ES-I3 (cell line): ENCODE measurements around the gene DDX6.
"Not testable (repeated sequence)": the region's sequence is repeated elsewhere in the genome, so short reads cannot be mapped to it uniquely, and the experiment has no call there.

Experiments used
- H3K36me3 ChIP-seq: 2 replicates; pipeline ENCODE4 v1.6.1; 2013; ENCODE audit warnings: mild to moderate bottlenecking, low read length, control low read depth, moderate library complexity; ENCODE audit not compliant: insufficient read depth
- H3K4me1 ChIP-seq: 2 replicates; pipeline ENCODE4 v1.6.1; 2013; ENCODE audit warnings: mild to moderate bottlenecking, control low read depth, low read length; ENCODE audit not compliant: insufficient read depth
- H3K9ac ChIP-seq: 2 replicates; pipeline ENCODE4 v1.6.1; 2013; ENCODE audit warnings: low read depth, mild to moderate bottlenecking, low read length, moderate library complexity
- H3K9me3 ChIP-seq: 2 replicates; pipeline ENCODE4 v1.6.1; 2013; ENCODE audit warnings: mild to moderate bottlenecking, low read length, moderate library complexity; ENCODE audit not compliant: control insufficient read depth, insufficient read depth

DDX6 gene

DNA sequence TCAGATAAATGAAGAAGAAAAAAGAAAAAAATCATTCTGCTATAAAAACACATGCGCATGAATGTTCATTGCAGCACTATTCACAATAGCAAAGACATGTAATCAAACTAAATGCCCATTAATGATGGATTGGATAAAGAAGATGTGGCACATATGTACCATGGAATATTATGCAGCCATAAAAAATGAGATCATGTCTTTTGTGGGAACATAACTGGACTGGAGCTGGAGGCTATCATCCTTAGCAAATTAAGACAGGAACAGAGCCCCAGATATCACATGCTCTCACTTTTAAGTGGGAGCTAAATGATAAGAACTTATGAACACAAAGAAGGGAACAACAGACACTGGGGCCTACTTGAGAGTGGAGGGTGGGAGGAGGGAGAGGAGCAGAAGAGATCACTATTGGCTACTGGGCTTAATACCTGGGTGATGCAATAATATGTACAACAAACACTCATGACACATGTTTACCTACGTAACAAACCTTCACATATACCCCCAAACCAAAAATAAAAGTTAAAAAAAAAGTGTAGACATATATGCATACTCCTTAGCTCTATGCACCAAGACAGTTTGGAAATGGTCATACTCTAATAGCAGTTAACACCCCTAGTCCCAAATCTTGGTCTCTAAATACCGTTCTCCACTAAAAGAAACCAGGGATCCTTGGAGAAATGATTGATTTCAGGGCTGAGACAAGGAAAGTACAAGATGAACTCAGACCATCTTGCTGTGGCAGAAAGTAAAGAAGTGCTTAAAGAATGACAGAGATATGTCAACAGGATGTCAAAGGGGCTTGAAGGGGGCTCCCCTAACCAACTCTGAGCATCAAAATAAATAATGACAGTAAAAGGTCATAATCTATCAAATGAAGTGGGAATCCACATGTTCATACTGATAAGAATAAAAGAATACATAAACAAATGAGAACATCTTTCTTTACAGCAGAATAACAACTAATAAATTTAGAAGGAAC is 17.1 kb upstream of the DDX6 start:
- no peaks in the 10 kb centered on the region for H3K4me1 ChIP-seq
- H3K9me3 ChIP-seq = no peaks in the 10 kb centered on the region
- H3K36me3 ChIP-seq = no peaks in the 10 kb centered on the region
- no peak overlapping the region for H3K9ac ChIP-seq

- Histone ChIP-seq H3K9ac (no peak overlapping the region), H3K36me3 (no peaks in the 10 kb centered on the region), H3K4me1 (no peaks in the 10 kb centered on the region), H3K9me3 (no peaks in the 10 kb centered on the region)
Observed at GRCh38 chr11:118806400-118806799, 15.4 kb upstream of the DDX6 start.

DNA sequence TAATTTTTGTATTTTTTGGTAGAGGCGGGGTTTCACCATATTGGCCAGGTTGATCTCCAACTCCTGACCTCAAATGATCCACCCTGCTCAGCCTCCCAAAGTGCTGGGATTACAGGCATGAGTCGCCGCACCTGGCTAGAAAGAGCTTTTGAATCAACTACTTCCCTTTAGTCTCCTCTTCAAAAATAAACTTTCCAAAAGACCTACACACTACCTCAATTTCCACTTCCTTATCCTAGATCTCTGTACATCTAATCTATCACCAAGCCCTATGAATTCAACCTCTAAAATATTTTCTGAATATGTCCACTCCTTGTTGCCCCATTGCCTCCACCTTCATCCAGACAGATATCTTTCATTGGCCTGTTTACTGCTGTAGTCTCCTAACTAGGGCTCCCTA is 13.1 kb upstream of the DDX6 start:
- H3K4me1 ChIP-seq = no peaks in the 10 kb centered on the region
- no peaks in the 10 kb centered on the region for H3K36me3 ChIP-seq
- H3K9ac ChIP-seq = no peak overlapping the region
- H3K9me3 ChIP-seq = no peaks in the 10 kb centered on the region

- H3K36me3 ChIP-seq = no peaks in the 10 kb centered on the region
- no peaks in the 10 kb centered on the region for H3K4me1 ChIP-seq
- no peaks in the 10 kb centered on the region for H3K9me3 ChIP-seq
- no peak overlapping the region for H3K9ac ChIP-seq
Observed at GRCh38 chr11:118799372-118799771, 8.4 kb upstream of the DDX6 start.

DNA sequence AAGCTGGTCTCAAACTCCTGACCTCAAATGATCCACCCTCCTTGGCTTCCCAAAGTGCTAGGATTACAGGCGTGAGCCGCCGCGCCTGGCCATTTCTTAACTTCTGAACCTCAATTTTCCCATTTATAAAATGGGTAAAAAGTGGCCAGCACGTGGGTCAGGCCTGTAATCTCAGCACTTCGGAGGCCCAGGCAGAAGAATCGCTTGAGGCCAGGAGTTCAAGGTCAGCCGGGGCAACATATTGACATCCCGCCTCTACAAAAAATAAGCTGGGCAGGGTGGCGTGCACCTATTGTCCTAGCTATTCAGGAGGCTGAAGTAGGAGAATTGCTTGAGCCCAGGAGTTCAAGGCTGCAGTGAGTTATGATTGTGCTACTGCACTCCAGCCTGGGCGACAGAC is 6.5 kb upstream of the DDX6 start:
- peaks cover 5% of the 10 kb centered on the region; the same call in 1 of the 2 replicates for H3K4me1 ChIP-seq
- no peaks in the 10 kb centered on the region for H3K9me3 ChIP-seq
- no peak overlapping the region for H3K9ac ChIP-seq
- H3K36me3 ChIP-seq = no peaks in the 10 kb centered on the region

GRCh38 chr11:118792570-118793124 is 1.7 kb upstream of the DDX6 start:
- no peaks in the 10 kb centered on the region for H3K36me3 ChIP-seq
- H3K9me3 ChIP-seq = no peaks in the 10 kb centered on the region
- H3K9ac ChIP-seq = peak overlapping the region; percentile 100
- H3K4me1 ChIP-seq = peaks cover 5% of the 10 kb centered on the region; the same call in 1 of the 2 replicates

DNA sequence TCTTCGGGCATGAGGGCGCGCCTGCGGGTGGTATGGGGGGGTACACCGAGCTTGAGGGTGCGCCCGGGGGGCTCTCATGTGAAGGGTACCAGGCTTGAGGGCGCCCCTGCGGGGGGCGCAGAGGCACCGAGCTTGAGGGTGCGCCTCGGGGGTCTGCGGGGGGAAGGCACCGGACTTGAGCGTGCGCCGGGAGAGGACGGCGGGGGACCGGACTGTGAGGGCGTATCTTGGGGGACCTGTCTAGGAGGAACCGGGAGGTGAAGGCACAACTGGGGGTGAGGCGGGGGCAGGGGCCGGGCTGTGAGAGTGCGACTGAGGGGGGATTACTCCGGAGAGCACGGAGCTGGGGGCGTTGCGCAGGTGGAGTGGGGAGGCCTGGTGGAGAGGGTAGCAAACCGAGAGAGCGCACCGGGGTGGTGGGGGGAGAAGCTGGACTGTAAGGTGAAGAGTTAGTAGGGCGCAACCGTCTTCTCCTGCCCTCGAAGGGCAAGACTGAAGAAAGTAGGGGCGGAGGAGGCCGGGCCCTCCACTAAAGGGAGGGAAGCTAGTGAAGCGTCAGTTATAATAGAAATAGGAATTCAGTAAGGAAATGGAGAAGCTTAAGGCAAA is 1.1 kb upstream of the DDX6 start:
- Histone ChIP-seq H3K9me3 (no peaks in the 10 kb centered on the region), H3K4me1 (peaks cover 5% of the 10 kb centered on the region), H3K36me3 (no peaks in the 10 kb centered on the region), H3K9ac (peak overlapping the region; percentile 100)

DNA sequence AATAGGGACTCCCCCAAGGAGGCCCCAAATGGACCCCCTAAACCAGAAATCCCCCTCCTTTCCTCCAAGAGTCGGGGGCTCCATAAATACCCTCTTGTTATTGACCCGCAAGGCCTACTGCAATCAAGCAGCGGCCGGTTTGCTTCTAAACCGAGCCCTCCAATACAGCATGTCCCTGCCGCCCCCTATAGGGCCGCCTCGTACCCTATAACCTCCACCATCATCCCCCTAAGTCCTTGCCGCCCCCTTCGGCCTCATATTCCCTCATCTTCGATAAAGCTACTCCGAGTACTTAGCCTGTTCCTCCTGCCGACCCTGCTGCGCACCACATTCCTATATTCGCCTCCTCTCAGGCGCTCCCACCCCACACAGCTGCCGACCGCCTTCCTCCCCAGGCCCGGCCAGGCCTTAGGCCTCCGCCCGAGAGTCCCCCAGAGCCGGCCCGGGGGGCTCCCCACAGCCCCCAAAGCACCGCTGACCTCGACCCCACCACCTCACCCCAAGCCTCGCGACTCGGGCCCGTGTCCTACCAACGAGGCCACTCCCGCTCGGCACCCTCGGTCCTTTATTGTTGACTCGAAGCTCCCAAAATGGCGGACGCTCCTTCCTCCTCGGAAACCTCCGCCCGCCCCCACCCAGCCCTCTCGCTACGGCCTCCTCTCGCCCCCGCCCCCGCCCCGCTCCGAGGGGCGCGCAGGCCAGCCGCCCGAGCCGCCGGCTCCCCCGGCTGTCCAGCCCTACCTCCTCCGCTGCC is 430 bp downstream of the DDX6 start:
- no peaks in the 10 kb centered on the region for H3K9me3 ChIP-seq
- peaks cover 5% of the 10 kb centered on the region for H3K4me1 ChIP-seq
- H3K9ac ChIP-seq = peak overlapping the region; percentile 100
- peaks cover 5% of the 10 kb centered on the region; the same call in 1 of the 2 replicates for H3K36me3 ChIP-seq

- H3K4me1 ChIP-seq = peaks cover 5% of the 10 kb centered on the region
- peak overlapping the region; percentile 100 for H3K9ac ChIP-seq
- peaks cover 12% of the 10 kb centered on the region for H3K36me3 ChIP-seq
- H3K9me3 ChIP-seq = no peaks in the 10 kb centered on the region
Observed at GRCh38 chr11:118789501-118790356, 1.2 kb downstream of the DDX6 start.

DNA sequence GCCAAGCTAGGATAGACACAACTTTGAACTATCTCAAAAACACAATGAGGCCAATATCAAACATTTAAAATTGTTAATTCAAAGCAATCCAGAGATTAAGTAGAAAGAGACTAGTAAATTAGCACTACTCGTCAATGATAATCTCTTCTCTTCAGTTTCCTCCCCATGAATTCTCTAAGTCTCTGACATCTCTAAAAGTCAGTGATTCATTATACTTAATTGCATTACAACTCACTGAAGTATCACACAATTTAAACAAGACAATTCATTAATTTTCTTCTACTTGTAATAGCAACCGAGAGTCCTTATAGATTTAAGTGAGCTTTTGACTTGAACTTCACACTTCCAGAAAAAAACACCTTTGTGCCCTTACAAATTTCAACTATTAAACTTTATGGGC is 4.3 kb downstream of the DDX6 start:
- H3K9ac ChIP-seq = no peak overlapping the region
- peaks cover 12% of the 10 kb centered on the region for H3K36me3 ChIP-seq

GRCh38 chr11:118785362-118785761 is 5.6 kb downstream of the DDX6 start:
- Histone ChIP-seq H3K4me1 (no peaks in the 10 kb centered on the region; the same call in 1 of the 2 replicates), H3K9me3 (no peaks in the 10 kb centered on the region), H3K36me3 (peaks cover 18% of the 10 kb centered on the region), H3K9ac (no peak overlapping the region)

More for the DNA sequence above, 4.3 kb downstream of the DDX6 start:
- Histone ChIP-seq H3K9me3 (no peaks in the 10 kb centered on the region), H3K4me1 (no peaks in the 10 kb centered on the region; the same call in 1 of the 2 replicates)

- H3K4me1 ChIP-seq = no peaks in the 10 kb centered on the region; the same call in 1 of the 2 replicates
- peaks cover 18% of the 10 kb centered on the region for H3K36me3 ChIP-seq
Observed at GRCh38 chr11:118783724-118784495, 7.1 kb downstream of the DDX6 start.

GRCh38 chr11:118783324-118783723 is 7.6 kb downstream of the DDX6 start:
- H3K9me3 ChIP-seq, H3K4me1 ChIP-seq, H3K9ac ChIP-seq: not testable (repeated sequence)
- H3K36me3 ChIP-seq = peaks cover 24% of the 10 kb centered on the region

More at GRCh38 chr11:118783724-118784495, 7.1 kb downstream of the DDX6 start:
- no peaks in the 10 kb centered on the region for H3K9me3 ChIP-seq
- H3K9ac ChIP-seq = no peak overlapping the region
